Astrocyte (in vitro differentiated cells and primary cell): ENCODE measurements around the gene ADGRG6. TPM values are rescaled to one million over a fixed set of nuclear protein-coding genes. Genes with fewer than 3 reads are reported as not detected.
A peak's percentile ranks its signal among the peaks of the same experiment; 100 is the strongest.

Source experiments
- DNase-seq: peaks from one replicate; pipeline ENCODE4 v3.0.0-alpha.2; 2010; ENCODE audit warnings: low read depth
- FAIRE-seq: peaks from 2 replicates; lab custom pipeline; 2011; peaks lifted over from hg19 to GRCh38; lab: Jason Lieb, UNC
- H2AFZ ChIP-seq: 2 replicates; pipeline ENCODE4 v1.6.0; 2012; ENCODE audit warnings: low read depth, low read length, inconsistent platforms
- H3K27ac ChIP-seq: 2 replicates; pipeline ENCODE4 v1.5.1; 2011; ENCODE audit warnings: low read depth, low read length, inconsistent platforms
- H3K27me3 ChIP-seq: 2 replicates; pipeline ENCODE4 v1.6.0; 2011; ENCODE audit warnings: low read length, inconsistent platforms; ENCODE audit not compliant: insufficient read depth
- H3K36me3 ChIP-seq: 2 replicates; pipeline ENCODE4 v1.5.1; 2011; ENCODE audit warnings: low read length, inconsistent platforms; ENCODE audit not compliant: insufficient read depth
- H3K4me1 ChIP-seq: 2 replicates; pipeline ENCODE4 v1.5.1; 2011; ENCODE audit warnings: low read length, inconsistent platforms; ENCODE audit not compliant: insufficient read depth
- H3K4me2 ChIP-seq: 2 replicates; pipeline ENCODE4 v1.6.0; 2012; ENCODE audit warnings: low read length, inconsistent platforms
- H3K4me3 ChIP-seq: 2 replicates; pipeline ENCODE4 v1.5.1; 2011; ENCODE audit warnings: low read depth, mild to moderate bottlenecking, low read length, inconsistent platforms; ENCODE audit not compliant: insufficient read depth
- H3K79me2 ChIP-seq: 2 replicates; pipeline ENCODE4 v1.6.0; 2012; ENCODE audit warnings: mild to moderate bottlenecking, low read length, inconsistent platforms; ENCODE audit not compliant: insufficient read depth
- H3K9ac ChIP-seq: 2 replicates; pipeline ENCODE4 v1.6.0; 2012; ENCODE audit warnings: mild to moderate bottlenecking, low read length, inconsistent platforms
- H3K9me3 ChIP-seq: 2 replicates; pipeline ENCODE4 v1.5.1; 2012; ENCODE audit warnings: low read depth, mild to moderate bottlenecking, low read length, inconsistent platforms; ENCODE audit not compliant: insufficient read depth
- H4K20me1 ChIP-seq: 2 replicates; pipeline ENCODE4 v1.6.0; 2012; ENCODE audit warnings: low read length, inconsistent platforms; ENCODE audit not compliant: insufficient read depth
- H3K27ac Mint-ChIP-seq: one replicate; pipeline ENCODE4 v1.8.0; 2021; ENCODE audit warnings: mild to moderate bottlenecking, mixed read lengths; ENCODE audit not compliant: unreplicated experiment
- H3K27me3 Mint-ChIP-seq: one replicate; pipeline ENCODE4 v1.8.0; 2021; ENCODE audit warnings: low read depth, mixed read lengths; ENCODE audit not compliant: unreplicated experiment
- H3K36me3 Mint-ChIP-seq: one replicate; pipeline ENCODE4 v1.8.0; 2021; ENCODE audit warnings: low read depth, mixed read lengths; ENCODE audit not compliant: unreplicated experiment
- H3K4me1 Mint-ChIP-seq: one replicate; pipeline ENCODE4 v1.8.0; 2021; ENCODE audit warnings: low read depth, mixed read lengths; ENCODE audit not compliant: unreplicated experiment
- H3K4me3 Mint-ChIP-seq: one replicate; pipeline ENCODE4 v1.8.0; 2021; ENCODE audit warnings: mild to moderate bottlenecking, moderate library complexity, mixed read lengths; ENCODE audit not compliant: unreplicated experiment
- H3K9me3 Mint-ChIP-seq: one replicate; pipeline ENCODE4 v1.8.0; 2021; ENCODE audit warnings: mild to moderate bottlenecking, mixed read lengths; ENCODE audit not compliant: unreplicated experiment
- CTCF ChIP-seq: IDR thresholded peaks from 2 replicates; pipeline ENCODE4 v1.5.1; 2011; ENCODE audit warnings: low read depth, mild to moderate bottlenecking, inconsistent platforms, low read length, moderate library complexity; ENCODE audit not compliant: insufficient read depth
- EZH2 ChIP-seq: IDR thresholded peaks from 2 replicates; pipeline ENCODE4 v1.6.1; 2012; ENCODE audit warnings: mild to moderate bottlenecking, low read length, inconsistent platforms; ENCODE audit not compliant: insufficient read depth
- total RNA-seq: library from RNA; stranded (reverse); gene quantifications from 2 replicates; pipeline ENCODE4 v1.2.1, GENCODE V29; 2021

The ADGRG6 gene
- total RNA-seq, 1 donor from 2014 or later = 98.2 TPM

DNA sequence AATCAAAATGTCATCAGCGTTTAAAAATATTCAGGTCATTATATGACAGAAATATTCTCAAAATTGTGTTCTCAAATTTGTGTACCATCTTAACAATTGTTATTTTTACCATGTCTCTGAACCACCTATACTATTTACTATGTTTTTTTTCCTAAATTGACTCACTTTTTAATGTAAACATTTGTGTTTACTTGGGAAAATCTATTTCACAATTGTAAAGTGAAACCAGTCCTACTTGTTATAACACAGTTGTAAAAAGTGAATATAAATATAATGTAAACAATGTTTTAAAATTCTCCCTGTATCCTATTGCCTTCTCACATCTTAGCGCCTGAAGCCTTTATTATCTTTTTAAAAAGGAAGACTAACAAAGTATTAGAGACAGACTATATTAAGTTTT, 83.5 kb downstream of the ADGRG6 start:
- H3K4me3 Mint-ChIP-seq = no peak overlapping the region
- H2AFZ ChIP-seq = no peak overlapping the region

GRCh38 chr6:142386657-142387056, 84.8 kb downstream of the ADGRG6 start:
- Mint-ChIP-seq H3K9me3 (no peaks in the 10 kb centered on the region), H3K4me1 (peaks cover 44% of the 10 kb centered on the region), H3K27me3 (no peaks in the 10 kb centered on the region), H3K27ac (no peak overlapping the region), H3K4me3 (no peak overlapping the region), H3K36me3 (no peaks in the 10 kb centered on the region)
- no peak overlapping the region for H3K4me2 ChIP-seq
- no peaks in the 10 kb centered on the region for H4K20me1 ChIP-seq
- DNase-seq (no peak), FAIRE-seq (no peak)
- no peaks in the 10 kb centered on the region for H3K9me3 ChIP-seq
- H3K27me3 ChIP-seq = no peaks in the 10 kb centered on the region
- H3K79me2 ChIP-seq = no peaks in the 10 kb centered on the region
- peaks cover 8% of the 10 kb centered on the region for H3K4me1 ChIP-seq
- no peaks in the 10 kb centered on the region for H3K36me3 ChIP-seq
- H3K27ac ChIP-seq = no peak overlapping the region
- H3K9ac ChIP-seq = no peak overlapping the region
- no peak for TF ChIP-seq EZH2
- H3K4me3 ChIP-seq = no peak overlapping the region
- no peak overlapping the region for H2AFZ ChIP-seq

More for the DNA sequence above, 83.5 kb downstream of the ADGRG6 start:
- peak overlapping the region; percentile 50 for H3K27ac ChIP-seq
- no peaks in the 10 kb centered on the region for H3K79me2 ChIP-seq
- TF ChIP-seq CTCF = no peak
- no peaks in the 10 kb centered on the region for H3K27me3 Mint-ChIP-seq
- no peaks in the 10 kb centered on the region for H4K20me1 ChIP-seq
- peaks cover 4% of the 10 kb centered on the region for H3K36me3 Mint-ChIP-seq
- FAIRE-seq = peak; percentile 41
- no peak overlapping the region for H3K9ac ChIP-seq
- H3K4me3 ChIP-seq = no peak overlapping the region
- H3K4me2 ChIP-seq = no peak overlapping the region
- peaks cover 49% of the 10 kb centered on the region for H3K4me1 Mint-ChIP-seq
- H3K9me3 ChIP-seq = no peaks in the 10 kb centered on the region
- no peak for DNase-seq
- no peaks in the 10 kb centered on the region for H3K27me3 ChIP-seq
- H3K36me3 ChIP-seq = no peaks in the 10 kb centered on the region
- H3K9me3 Mint-ChIP-seq = no peaks in the 10 kb centered on the region
- H3K4me1 ChIP-seq = peaks cover 8% of the 10 kb centered on the region
- H3K27ac Mint-ChIP-seq = peak overlapping the region; percentile 31

DNA sequence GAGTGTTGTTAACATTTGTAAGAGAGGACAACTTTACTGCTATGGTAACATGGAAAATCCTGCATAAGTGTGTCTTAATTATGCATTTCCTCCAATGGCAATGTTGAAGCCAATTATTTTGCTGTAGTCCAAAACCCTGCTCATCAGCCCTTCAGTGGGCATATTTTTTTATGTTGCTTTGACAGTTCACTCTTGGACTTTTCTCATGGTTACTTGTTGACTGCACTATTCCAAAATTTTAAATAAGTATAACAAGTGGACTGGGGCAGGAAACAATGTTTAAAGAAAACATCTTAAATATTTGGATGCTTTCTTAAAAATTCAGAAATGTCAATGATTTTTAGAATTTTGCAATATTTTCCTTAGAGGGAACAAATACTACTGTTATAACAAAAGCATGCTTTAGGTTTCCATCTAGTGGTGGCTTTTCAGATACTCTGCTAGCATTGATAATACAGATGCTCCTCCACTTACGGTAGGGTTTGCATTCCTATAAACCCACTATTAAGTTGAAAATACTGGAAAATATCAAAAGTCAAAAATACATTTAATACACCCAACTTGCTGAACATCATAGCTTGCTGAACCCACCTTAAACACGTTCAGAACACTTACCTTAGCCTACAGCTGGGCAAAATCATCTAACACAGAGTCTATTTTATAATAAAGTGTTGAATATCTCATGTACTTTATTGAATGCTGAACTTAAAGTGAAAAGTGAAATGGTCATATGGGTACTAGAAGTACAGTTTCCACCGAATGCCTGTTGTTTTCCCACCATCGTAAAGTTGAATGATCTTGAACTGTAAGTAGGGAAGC, 86.4 kb downstream of the ADGRG6 start:
- Mint-ChIP-seq H3K27me3 (no peaks in the 10 kb centered on the region), H3K4me1 (peaks cover 33% of the 10 kb centered on the region), H3K9me3 (no peaks in the 10 kb centered on the region), H3K36me3 (peaks cover 3% of the 10 kb centered on the region), H3K4me3 (no peak overlapping the region), H3K27ac (peak overlapping the region; percentile 13)
- no peak overlapping the region for H3K4me2 ChIP-seq
- no peak overlapping the region for H3K9ac ChIP-seq
- H3K4me3 ChIP-seq = no peak overlapping the region
- H3K36me3 ChIP-seq = no peaks in the 10 kb centered on the region
- H3K4me1 ChIP-seq = peaks cover 8% of the 10 kb centered on the region
- no peaks in the 10 kb centered on the region for H3K79me2 ChIP-seq
- DNase-seq (peak; percentile 39), FAIRE-seq (peak; percentile 75)
- no peaks in the 10 kb centered on the region for H4K20me1 ChIP-seq
- TF ChIP-seq EZH2 (no peak), CTCF (peak; percentile 76)
- H3K27ac ChIP-seq = no peak overlapping the region
- H3K9me3 ChIP-seq = no peaks in the 10 kb centered on the region
- no peaks in the 10 kb centered on the region for H3K27me3 ChIP-seq
- H2AFZ ChIP-seq = no peak overlapping the region
